ENCODE measurements around the gene MYH1. TPM values are rescaled to one million over a fixed set of nuclear protein-coding genes. Genes with fewer than 3 reads are reported as not detected.

MYH1 gene
- total and polyA plus RNA-seq, 10 of the 15 experiments (the other 5 are each of a cell fraction or from before 2014, with no cell fraction given) = 0.01 TPM; not detected in 9

GRCh38 chr17:10547351-10547750, 29.0 kb upstream of the MYH1 start:
- H3K9me3 ChIP-seq (replicated peaks; ENCODE audit: control insufficient read depth, insufficient read depth, low read length) = no peaks in the 10 kb centered on the region
- H3K4me1 ChIP-seq (ENCODE audit: control insufficient read depth, insufficient read depth, low read length) = no peaks in the 10 kb centered on the region
- no peaks in the 10 kb centered on the region for H3K36me3 ChIP-seq (ENCODE audit: control insufficient read depth in 2 of 2, insufficient read depth in 2 of 2, low read length in 1 of 2)
- ChIA-PET RAD21 (ENCODE audit: unreplicated experiment) (no interaction called here), CTCF (no interaction called here), POLR2A (no interaction called here), SMC1A (ENCODE audit: uncharacterized antibody, unreplicated experiment) (no interaction called here)
- no peaks in the 10 kb centered on the region for H3K27me3 ChIP-seq (replicated peaks in 1 of 2; ENCODE audit: control insufficient read depth in 2 of 2, insufficient read depth in 2 of 2, low read length in 1 of 2)
- no peak overlapping the region for H3K4me3 ChIP-seq
- no peak overlapping the region for H3K4me2 ChIP-seq (ENCODE audit: control insufficient read depth, insufficient read depth)
- no peak overlapping the region for H3K27ac ChIP-seq (ENCODE audit: control insufficient read depth, insufficient read depth)
- H4K20me1 ChIP-seq (ENCODE audit: control insufficient read depth, insufficient read depth) = no peaks in the 10 kb centered on the region
- ATAC-seq (no peak), FAIRE-seq (no peak), DNase-seq (ENCODE audit: low read depth, low spot score) (no peak)
- no peak overlapping the region for H3K9ac ChIP-seq (ENCODE audit: control insufficient read depth, insufficient read depth, low read length)
- H2AFZ ChIP-seq (ENCODE audit: control insufficient read depth, low read depth, low read length) = no peak overlapping the region
- in situ Hi-C loops (cut with MboI) = no loop called here
- no peaks in the 10 kb centered on the region for H3K79me2 ChIP-seq (ENCODE audit: control insufficient read depth, insufficient read depth, low read length)
- 32% methylated on average over 6 of the region's 6 CpGs for WGBS (ENCODE audit: insufficient coverage, insufficient replicate concordance, low lambda C conversion rate, missing lambda C conversion rate)
- no TSS peak for BruUV-seq (replicated peaks)
- intact Hi-C loops (cut with micrococcal nuclease; ENCODE audit: unreplicated experiment) = no loop called here
- TF ChIP-seq NKRF (conservative IDR thresholded peaks at IDR 0.05) (no peak), NRF1 (conservative IDR thresholded peaks at IDR 0.05; ENCODE audit: low read depth, low read length) (no peak), FOXM1 (IDR thresholded peaks at IDR 0.05; ENCODE audit: low read depth, low read length) (no peak), JUND (IDR thresholded peaks at IDR 0.05; ENCODE audit: low read depth, low read length) (no peak), ATF3 (IDR thresholded peaks at IDR 0.05; ENCODE audit: borderline replicate concordance, extremely low read depth, low read depth, low read length) (no peak), LARP7 (IDR thresholded peaks at IDR 0.05) (no peak)
- TF ChIP-seq, protein P1, sequence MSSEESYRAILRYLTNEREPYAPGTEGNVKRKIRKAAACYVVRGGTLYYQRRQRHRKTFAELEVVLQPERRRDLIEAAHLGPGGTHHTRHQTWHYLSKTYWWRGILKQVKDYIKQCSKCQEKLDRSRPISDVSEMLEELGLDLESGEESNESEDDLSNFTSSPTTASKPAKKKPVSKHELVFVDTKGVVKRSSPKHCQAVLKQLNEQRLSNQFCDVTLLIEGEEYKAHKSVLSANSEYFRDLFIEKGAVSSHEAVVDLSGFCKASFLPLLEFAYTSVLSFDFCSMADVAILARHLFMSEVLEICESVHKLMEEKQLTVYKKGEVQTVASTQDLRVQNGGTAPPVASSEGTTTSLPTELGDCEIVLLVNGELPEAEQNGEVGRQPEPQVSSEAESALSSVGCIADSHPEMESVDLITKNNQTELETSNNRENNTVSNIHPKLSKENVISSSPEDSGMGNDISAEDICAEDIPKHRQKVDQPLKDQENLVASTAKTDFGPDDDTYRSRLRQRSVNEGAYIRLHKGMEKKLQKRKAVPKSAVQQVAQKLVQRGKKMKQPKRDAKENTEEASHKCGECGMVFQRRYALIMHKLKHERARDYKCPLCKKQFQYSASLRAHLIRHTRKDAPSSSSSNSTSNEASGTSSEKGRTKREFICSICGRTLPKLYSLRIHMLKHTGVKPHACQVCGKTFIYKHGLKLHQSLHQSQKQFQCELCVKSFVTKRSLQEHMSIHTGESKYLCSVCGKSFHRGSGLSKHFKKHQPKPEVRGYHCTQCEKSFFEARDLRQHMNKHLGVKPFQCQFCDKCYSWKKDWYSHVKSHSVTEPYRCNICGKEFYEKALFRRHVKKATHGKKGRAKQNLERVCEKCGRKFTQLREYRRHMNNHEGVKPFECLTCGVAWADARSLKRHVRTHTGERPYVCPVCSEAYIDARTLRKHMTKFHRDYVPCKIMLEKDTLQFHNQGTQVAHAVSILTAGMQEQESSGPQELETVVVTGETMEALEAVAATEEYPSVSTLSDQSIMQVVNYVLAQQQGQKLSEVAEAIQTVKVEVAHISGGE (CRISPR knock-in tag; IDR thresholded peaks at IDR 0.05) = no peak
- TF ChIP-seq, protein P2, sequence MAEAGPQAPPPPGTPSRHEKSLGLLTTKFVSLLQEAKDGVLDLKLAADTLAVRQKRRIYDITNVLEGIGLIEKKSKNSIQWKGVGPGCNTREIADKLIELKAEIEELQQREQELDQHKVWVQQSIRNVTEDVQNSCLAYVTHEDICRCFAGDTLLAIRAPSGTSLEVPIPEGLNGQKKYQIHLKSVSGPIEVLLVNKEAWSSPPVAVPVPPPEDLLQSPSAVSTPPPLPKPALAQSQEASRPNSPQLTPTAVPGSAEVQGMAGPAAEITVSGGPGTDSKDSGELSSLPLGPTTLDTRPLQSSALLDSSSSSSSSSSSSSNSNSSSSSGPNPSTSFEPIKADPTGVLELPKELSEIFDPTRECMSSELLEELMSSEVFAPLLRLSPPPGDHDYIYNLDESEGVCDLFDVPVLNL (IDR thresholded peaks at IDR 0.05; ENCODE audit: low read depth, low read length) = no peak
- TF ChIP-seq, protein P3, sequence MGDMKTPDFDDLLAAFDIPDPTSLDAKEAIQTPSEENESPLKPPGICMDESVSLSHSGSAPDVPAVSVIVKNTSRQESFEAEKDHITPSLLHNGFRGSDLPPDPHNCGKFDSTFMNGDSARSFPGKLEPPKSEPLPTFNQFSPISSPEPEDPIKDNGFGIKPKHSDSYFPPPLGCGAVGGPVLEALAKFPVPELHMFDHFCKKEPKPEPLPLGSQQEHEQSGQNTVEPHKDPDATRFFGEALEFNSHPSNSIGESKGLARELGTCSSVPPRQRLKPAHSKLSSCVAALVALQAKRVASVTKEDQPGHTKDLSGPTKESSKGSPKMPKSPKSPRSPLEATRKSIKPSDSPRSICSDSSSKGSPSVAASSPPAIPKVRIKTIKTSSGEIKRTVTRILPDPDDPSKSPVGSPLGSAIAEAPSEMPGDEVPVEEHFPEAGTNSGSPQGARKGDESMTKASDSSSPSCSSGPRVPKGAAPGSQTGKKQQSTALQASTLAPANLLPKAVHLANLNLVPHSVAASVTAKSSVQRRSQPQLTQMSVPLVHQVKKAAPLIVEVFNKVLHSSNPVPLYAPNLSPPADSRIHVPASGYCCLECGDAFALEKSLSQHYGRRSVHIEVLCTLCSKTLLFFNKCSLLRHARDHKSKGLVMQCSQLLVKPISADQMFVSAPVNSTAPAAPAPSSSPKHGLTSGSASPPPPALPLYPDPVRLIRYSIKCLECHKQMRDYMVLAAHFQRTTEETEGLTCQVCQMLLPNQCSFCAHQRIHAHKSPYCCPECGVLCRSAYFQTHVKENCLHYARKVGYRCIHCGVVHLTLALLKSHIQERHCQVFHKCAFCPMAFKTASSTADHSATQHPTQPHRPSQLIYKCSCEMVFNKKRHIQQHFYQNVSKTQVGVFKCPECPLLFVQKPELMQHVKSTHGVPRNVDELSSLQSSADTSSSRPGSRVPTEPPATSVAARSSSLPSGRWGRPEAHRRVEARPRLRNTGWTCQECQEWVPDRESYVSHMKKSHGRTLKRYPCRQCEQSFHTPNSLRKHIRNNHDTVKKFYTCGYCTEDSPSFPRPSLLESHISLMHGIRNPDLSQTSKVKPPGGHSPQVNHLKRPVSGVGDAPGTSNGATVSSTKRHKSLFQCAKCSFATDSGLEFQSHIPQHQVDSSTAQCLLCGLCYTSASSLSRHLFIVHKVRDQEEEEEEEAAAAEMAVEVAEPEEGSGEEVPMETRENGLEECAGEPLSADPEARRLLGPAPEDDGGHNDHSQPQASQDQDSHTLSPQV (IDR thresholded peaks at IDR 0.05) = no peak
